Raji (cell line): ENCODE data around the gene CDX2.

Experiments
- POLR2A ChIP-seq: IDR thresholded peaks from 2 replicates; pipeline ENCODE4 v1.6.1; 2011; ENCODE audit warnings: low read depth, low read length, control low read depth; ENCODE audit not compliant: insufficient read depth

CDX2 gene

DNA sequence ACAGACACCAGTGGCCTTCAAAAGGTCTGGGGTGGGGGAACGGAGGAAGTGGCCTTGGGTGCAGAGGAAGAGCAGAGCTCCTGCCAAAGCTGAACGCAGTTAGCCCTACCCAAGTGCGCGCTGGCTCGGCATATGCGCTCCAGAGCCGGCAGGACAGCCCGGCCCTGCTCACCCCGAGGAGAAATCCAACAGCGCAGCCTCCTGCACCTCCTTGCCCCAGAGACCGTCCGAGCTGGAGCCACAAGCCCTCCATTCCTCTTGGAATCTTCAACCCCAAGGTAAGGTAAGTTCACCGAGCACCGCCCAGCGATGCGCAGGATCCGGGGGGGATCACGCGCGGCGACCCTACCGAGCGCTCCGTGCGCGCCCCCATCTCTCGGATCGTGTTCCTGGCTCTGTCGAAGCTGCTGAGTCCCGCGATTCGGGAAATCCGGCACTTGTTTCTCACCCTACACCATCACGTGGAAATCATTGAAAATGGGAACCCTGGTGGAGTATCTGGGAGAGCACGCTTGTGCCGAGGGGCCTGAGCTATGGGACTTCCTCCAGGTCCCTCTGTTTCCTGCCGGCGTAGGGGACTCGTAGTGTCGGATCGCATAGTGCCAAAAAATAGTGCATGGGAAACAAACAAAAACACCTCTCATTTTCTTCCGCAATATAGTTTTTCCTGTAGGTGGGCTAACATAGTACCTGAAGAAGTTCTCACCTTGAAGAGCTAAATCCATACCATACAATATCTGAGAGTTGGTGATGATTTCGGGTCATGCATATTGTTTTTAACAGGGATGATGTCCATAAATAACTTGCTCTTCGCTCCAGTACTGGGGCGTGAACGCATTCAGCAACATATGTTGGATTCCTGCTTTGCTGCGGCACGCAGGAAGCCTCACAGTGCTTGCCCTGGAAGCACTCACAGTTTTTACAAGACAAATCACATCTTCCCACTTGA lies 40.0 kb downstream of the CDX2 start:
- TF ChIP-seq POLR2A: no peak

DNA sequence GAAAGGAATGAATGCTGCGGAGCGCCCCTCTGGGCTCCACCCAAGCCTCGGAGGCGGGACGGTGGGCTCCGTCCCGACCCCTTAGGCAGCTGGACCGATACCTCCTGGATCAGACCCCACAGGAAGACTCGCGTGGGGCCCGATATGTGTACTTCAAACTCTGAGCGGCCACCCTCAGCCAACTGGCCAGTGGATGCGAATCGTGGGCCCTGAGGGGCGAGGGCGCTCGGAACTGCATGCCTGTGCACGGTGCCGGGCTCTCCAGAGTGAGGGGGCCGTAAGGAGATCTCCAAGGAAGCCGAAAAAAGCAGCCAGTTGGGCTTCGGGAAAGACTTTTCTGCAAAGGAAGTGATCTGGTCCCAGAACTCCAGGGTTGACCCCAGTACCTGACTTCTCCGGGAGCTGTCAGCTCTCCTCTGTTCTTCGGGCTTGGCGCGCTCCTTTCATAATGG lies 40.7 kb downstream of the CDX2 start:
- TF ChIP-seq POLR2A: no peak

DNA sequence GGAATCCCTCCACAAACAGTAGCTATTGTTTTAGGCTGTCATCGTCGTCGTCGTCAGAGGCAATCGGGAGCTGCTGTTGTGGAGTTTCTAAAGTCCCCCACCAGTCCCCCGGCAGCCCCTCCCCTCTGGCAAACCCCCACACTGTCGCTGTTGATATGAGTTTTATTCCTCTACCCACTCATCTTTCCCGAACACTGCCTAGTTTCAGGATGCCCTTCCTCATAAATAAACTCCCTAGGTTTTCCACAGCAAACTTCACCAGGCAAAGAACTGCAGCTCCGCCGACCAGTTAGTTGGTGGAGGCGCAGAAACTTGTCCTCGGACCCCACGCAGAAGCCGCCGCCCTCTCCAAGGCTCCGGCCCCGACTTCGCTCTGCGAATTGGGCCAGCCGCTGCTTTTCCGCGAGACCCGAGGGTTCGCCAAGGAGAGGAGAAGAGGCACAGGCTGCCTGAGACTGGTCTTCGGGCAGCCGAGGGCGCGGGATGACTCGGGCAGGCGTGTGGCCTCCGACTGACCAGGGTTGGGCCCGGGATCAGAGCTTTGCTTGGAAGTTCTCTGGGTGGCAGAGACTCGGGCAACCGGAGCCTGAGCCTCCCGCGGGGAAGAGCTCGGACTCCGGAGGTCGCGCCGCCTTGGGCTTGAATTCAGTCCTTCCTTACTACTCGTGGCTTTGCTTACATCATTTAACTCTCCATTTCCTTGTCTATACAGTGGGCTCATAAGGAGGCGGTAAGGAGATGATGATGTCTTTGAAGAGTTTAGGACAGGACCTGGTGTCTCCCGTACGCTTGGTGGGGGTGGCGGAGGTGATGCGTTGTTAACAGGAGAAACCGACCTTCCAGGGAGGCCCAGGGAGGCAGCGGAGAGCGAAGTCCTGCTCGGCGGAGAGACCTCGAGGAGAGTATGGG lies 41.4 kb downstream of the CDX2 start:
- no peak for TF ChIP-seq POLR2A

DNA sequence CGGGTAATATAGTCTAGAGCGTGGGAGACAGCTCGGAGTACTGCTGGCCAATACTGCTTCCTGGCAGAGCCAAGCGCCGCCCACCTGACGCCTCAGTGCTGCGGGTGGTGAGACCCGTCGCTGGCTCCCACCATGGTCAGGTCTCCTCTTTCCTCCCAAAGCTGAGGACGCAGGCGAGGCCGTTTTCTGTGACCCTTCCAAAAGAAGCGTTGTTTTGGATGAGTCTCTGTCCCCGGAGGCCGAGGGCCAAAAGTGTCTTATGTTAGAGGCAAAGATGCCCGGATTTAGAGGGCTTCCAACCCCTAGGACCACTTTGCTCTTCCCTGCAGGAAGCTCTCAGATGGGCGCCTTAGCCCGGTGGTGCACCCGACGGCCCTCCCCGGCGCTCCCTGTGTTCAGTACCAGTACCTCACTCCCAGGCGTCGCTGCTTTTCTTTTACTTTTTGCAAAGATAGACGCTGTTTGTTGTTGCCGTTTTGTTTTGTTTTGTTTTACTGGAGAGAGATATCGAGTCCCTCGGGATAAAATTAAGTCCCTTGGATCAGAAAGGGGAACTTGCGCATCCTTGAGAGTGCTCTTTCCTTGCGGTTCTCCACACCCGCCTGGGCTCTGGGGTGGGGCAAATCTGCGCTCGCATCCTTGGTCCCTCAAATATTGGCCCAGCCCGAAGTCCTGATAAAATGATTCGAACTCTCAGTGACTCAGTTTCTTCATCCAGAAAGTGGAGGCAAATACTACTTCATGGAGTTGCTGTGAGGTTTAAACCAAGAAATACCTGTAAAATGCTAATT lies 42.3 kb downstream of the CDX2 start:
- TF ChIP-seq POLR2A: no peak

DNA sequence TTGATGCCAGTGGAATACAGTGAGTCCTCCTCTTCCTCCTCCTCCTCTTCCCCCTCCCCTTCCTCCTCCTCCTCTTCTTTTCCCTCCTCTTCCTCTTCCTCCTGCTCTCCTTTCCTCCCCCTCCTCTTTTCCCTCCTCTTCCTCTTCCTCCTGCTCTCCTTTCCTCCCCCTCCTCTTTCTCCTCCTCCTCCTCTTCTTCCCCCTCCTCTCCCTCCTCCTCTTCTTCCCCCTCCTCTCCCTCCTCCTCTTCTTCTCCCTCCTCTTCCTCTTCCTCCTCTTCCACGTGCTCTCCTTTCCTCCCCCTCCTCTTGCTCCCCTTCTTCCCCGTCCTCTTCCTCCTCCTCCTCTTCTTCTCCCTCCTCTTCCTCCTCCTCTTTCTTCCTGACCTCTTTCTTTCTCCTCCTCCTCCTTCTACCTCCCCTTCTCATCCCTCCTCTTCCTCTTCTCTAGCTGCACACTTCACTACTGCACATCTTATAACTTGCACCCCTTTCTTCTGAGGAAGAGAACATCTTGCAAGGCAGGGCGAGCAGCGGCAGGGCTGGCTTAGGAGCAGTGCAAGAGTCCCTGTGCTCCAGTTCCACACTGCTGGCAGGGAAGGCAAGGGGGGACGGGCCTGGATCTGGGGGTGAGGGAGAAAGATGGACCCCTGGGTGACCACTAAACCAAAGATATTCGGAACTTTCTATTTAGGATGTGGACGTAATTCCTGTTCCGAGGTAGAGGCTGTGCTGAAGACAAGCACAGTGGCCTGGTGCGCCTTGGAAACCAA lies 43.7 kb downstream of the CDX2 start:
- TF ChIP-seq POLR2A: no peak

DNA sequence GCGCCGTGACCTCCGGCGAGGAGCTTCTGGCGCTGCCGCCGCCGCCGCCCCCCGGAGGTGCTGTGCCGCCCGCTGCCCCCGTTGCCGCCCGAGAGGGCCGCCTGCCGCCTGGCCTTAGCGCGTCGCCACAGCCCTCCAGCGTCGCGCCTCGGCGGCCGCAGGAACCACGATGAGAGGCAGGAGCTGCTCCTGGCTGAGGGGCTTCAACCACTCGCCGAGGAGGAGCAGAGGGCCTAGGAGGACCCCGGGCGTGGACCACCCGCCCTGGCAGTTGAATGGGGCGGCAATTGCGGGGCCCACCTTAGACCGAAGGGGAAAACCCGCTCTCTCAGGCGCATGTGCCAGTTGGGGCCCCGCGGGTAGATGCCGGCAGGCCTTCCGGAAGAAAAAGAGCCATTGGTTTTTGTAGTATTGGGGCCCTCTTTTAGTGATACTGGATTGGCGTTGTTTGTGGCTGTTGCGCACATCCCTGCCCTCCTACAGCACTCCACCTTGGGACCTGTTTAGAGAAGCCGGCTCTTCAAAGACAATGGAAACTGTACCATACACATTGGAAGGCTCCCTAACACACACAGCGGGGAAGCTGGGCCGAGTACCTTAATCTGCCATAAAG lies 44.5 kb downstream of the CDX2 start:
- no peak for TF ChIP-seq POLR2A

DNA sequence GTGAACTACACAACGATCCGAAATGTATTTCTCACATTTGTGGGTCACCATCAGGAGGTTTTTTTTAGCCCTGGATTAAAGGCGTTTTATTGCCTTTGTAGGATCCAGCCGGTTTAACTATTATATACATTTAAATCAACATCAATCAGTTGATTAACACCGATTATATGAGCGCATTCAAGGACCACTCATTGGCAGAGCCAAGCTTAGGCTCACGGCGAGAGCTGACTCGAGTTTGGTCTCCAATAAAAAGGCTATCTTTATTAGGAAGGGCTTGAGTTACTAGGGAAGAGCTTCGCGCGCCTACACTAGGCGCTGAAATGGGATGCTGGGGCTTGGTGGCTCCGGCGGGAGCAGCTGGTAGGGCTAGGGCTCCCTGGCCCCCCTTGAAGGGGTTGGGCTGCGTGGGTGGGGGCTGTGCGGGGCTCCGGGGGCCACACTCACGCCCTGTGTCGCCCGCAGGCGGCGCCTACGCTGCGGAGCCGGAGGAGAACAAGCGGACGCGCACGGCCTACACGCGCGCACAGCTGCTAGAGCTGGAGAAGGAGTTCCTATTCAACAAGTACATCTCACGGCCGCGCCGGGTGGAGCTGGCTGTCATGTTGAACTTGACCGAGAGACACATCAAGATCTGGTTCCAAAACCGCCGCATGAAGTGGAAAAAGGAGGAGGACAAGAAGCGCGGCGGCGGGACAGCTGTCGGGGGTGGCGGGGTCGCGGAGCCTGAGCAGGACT lies 45.2 kb downstream of the CDX2 start:
- TF ChIP-seq POLR2A: no peak

DNA sequence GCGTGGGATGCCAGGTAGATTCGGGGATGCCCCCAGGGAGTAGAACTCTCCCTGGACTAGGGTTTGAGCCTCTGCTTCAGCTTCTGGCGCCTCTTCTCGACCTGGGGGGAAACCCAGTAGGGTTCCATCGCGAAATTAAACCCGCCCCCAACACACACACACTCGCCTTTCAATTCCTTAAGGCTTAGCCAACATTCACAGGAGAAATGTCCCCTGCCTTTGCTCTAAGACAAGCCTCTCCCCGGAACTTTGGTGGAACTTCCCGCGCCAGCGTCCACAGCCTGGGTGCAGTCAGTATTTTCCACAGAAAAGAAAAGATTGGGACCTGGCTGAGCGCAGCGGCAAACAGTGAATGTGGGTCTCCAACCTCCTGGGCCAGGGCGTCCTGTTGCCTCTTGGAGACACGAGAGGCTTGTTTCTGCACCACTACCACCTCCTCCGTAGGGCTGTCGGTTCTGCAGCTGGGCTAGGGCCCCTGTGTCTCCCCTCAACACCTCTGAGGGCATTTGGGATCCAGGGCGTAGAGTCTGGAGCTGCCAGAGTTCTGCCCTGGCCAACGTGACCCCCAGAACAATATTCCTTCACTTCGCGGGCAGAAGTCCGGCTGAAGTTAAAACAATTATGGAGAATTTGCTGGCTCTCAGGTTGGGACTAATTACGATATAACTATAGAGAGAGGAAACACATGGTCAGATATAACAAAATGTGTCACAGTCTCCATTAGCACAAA lies 46.1 kb downstream of the CDX2 start:
- no peak for TF ChIP-seq POLR2A

DNA sequence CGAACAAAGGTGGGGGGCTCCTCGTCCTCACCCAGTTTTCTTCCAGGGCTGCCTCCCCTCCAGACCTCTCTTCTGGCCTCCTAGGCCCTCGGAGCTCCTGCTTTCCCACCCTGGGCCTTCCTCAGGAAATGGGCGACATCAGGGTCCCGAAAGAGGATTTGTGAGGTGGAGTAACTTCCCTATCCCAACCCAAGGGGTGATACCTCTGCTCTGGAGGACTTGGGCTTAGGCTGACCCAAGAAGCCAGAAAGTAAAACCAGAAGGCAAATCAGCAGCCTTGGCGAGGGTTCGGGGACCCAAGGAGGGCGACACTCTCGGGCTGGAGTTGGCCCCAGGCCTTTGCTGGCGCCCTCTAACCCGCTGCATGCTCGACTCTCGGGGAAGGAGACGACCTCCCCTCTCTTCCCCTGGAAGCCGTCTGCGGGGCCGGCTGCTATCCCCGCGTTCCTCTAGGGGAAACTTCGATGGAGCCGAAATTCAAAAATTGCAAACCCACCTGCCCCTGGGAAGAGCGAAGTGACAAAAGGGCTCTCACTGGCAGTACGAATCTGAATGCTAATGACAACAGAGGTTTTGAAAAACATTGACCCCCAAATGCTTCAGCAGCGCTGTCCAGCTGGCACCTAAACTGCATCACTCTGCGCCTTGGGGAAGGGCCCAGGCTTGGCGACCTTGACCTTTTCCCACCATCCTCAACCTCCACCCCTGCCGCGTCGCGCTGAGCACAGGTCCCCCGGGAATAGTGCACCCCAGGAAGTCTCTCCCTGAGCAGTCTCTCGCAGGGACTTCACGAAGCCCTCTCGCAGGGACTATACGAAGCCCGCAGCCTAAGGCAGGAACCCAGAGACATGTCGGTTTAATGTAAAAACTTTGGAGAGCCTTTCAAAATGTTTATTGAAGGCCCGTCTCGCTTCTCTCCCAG lies 46.9 kb downstream of the CDX2 start:
- no peak for TF ChIP-seq POLR2A

DNA sequence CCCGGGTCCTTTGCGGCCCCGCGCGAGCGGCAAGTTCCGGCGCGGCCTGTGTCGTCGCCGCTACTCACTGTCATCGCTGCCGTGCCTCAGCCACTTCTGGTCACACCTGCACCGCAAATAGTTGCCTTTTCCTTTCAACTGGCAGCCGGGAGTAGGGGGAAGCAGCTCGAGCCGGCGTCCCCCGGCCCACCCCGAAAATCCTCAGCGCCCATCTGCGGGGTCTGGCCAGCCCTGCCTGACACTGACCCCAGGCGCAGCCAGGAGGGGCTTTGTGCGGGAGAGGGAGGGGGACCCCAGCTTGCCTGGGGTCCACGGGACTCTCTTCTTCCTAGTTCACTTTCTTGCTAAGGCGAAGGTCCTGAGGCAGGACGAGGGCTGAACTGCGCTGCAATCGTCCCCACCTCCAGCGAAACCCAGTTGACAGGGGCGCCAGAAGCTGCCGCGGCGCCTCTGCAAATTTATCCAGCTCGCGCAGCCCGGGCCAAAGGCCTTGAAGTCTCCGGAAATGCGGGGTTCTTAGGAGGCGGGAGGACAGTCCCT lies 47.6 kb downstream of the CDX2 start:
- TF ChIP-seq POLR2A: no peak
